ENCODE data around the gene RING1.

Gene RING1

DNA sequence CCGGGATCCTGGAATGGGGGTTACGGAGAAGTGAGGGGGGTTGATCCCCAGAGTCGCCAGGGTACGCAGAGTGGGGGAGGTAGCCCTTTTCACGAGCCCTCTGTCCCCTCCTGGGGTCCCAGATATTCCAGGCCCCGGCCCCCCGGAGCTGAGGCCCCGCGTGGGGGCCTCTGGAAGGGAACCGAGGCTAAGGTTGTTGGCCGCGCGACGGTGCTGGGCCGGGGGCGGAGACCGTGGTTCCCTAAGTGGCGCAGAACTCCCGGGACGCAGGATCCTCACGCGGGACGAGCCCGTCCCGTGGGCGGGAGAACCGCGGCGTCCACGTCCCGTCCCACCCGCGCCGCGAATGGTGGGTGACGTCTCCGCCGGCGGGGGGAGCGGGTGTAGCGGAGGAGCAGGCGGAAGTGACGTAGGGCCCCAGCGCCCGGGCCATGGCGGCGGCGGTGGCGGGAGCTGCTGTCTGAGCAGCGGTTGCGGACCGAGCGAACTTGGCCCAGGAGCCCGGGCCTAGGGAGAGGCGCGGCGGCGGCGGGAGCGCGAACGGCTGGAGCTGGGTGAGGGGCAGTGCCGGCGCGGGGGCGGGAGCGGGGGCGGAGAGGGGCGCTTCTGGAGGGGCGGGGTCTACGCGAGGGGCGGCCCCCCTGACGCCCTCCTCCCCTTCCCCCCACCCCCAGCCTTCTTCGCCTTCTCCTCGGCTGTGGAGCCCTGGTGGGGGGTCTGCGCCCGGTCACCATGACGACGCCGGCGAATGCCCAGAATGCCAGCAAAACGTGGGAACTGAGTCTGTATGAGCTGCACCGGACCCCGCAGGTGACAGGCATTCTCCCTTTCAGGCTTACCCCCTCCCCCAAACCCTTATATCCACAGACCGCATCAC lies at the start of gene RING1:
Gene RING1 (plus strand): TSS at position 410 of the 877 bp plus-strand sequence. CDS start 323 bp downstream, at position 733.
- DNase-seq = peak; percentile 89

DNA sequence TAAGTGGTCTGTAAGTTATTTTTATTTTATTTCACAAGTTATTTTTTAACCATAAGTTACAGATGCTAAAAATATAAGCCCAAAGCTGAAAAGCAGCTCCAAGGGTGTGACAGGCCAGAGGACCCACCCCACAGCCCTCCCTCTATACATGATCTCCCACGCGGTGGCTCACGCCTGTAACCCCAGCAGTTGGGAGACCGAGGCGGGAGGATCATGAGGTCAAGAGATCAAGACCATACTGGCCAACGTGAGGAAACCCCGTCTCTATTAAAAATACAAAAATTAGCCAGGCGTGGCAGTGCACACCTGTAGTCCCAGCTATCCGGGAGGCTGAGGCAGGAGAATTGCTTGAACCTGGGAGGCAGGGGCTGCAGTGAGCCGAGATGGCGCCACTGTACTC lies 48.2 kb upstream of the RING1 start:
- DNase-seq = no peak

DNA sequence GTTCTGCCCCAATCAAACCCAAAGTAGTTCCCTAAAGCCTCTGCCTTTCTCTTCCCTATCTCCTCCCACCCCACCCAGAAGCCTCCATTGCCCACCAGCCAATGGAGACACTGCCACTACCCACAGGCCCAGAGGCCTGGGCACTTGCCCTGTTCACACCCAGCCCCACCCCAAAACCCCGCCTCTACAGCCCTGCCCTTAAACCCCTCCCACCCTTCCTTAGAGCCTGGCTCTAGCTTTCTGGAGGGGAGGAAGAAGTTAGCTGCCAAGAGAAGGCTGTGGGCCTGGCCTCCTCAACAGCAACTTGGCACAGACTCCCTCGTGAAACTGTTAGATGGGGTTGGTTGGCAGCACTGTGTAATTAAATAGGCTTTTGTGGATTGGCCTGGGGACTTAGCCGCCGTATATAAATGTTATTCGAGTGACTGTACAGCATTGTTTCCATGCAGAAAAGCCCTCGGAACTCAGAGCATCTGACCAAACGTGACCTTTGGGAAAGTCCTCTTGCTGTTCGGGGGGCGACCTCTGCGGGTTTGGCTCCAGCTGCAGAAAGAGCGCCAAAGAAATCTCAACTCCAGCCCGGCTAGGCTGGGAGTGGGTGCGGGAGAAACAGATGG lies 47.5 kb upstream of the RING1 start:
- DNase-seq = peak; percentile 95

DNA sequence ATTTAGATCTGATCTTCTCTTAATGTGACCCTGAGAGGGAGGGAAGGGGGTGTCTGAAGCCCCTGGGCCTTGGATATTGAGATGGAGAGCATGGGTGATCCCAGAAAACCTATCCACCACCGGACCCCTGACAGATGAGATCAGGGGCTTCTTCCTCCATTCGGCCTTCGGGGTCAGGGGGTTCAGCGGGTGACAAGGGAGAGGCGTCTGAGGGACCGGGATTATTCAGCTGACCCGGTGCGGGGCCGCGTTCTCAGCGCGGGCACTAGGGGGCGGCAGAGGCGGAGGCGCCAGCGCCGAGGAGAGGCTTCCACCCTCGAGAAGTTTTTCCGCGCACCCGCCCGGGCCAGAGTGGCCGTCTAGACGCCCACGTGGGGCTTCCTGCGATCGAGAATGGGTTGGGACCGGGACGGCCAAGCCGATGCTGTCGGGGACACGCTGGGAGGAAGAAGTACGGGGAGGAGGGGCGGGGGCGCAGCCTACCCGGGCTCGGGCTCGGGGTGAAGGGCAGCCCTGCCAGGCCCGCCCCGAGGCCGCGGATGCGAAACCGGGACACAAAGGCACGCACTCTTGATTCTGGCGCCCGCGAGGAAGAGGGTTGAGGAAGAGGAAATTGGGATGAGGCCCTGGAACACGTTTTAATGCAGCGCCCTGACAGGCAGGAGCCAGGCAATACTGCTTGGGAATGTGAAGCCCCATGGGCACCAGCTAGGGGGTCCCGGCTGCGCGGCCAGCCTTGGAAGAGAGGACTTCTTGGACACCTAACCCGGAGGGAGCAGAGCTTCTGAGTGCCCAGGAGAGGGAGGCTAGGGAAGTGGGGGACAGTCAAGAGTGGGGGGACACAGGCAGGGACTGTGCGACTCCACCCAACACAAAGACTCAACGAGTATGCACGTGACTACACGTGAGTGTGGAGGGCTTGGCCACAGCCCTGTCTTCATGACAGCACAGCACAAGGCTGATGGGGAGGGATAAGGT lies 46.7 kb upstream of the RING1 start:
- peak; percentile 86 for DNase-seq

DNA sequence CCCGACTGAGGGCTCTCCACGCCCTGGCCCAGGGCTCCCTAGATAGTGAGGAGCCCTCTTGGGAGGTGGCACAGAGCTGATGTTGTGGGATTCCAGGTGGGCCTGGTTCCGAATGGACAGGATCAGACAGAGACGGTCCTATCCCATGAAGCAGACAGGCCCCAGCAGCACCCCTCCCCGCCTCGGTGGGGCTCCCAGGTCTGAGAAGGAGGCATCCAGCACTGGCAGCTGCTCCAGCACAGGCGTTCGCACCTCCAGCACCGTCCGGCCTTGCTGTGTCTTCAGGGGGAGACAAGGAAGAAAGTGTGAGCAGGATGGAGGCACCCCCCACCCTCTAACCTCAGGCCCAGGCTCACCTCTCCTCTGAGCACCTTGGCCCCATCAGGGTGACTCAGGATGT lies 44.8 kb upstream of the RING1 start:
- no peak for DNase-seq

DNA sequence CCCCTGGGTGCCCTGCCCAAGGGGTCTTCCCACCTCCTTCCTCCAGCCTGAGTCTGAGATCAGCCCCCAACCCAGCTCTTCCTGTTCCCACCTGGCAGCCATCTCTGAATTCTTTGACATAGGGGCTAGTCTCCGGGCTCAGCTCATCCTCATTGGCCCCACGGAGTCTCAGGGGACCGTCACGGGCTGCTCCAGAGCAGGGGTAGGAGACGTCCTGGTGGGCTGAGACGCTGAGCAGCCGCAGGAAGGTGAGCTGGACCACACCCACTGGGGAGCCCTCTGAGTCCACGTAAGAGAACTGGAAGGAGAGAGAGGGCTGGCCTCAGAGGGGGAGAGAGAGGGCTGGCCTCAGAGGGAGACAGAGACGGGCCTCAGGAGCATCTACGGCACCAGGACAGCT lies 44.1 kb upstream of the RING1 start:
- no peak for DNase-seq

DNA sequence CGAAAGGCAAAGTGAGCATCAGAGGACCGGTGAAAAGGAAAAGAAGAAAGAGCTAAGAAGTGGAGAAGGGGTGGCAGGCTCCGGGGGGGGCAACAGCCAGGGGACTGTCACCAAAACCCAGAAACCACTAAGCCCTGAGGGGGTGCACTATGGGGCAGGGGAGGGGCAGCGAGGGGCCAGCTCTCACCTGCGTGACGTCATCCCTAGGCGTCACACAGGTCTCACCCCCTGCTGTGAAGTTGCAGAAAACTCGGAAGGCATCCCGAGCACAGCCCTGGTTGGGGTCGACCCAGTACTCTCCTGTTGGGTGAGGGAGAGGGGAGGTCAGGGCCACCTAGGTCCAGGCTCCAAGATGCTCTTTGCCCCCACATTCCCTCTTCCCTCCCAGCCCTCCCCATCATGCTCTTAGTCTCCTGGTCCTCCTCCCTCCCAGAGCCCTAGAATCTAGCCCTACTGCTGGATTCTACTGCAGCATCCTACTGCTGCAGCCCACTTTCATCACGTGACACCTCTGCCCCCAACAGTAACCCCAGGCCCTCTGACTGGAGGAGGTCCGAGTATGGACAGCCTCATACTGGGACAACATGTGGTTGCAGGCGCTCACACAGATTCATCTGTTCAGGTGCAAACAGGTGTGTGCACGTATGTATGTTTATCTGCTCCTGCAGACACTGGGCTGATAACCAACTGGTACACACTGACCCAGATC lies 43.5 kb upstream of the RING1 start:
- DNase-seq = no peak

DNA sequence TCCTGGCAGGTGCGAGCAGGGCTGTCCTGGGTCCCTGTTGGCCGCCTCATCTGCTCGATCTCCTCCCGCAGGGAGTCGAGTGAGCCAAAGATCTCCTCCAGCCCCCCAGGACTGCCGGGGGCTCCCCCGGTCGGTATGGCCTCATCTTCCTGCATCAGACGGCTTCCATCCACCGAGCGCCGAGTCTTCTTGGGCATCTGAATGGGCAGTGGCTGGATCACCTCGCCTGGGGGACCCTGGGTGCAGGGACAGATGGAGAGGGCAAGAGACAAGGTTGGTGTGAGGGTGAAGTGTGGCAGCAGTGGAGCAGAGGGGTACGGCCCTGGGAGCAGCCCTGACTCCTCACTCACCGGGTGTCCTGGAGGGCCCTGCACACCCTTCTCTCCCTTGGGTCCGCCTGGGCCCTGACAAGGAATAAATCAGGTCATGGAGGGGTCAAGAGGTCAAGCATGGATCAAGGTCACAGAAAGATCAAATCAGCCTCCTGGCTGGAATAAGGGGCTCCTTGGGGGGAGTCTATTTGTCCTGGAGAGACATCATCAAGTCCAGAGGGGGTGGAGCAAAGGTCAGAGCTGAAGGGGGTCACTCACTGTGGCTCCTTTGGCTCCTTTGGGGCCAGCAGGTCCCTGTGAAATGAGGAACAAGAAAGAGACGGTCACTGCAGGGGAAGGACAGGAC lies 42.6 kb upstream of the RING1 start:
- no peak for DNase-seq

DNA sequence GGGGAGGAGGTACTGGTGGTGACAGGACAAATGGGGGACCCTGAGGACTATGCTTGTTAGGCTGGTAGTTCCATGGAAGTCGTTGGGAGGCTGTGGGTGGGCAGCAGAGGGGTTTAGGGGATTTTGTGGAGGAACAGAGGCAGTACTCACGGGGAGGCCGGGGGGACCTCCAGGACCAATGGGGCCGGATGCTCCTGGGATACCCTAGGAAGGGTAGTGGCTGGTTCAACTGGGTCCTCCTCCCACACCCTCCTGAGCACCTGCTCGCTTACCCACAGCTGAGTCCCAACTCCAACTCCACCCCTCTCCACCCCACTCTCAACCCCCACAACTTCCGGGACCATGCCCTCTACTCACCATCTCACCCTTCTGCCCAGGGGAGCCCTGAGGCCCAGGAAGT lies 41.9 kb upstream of the RING1 start:
- no peak for DNase-seq

DNA sequence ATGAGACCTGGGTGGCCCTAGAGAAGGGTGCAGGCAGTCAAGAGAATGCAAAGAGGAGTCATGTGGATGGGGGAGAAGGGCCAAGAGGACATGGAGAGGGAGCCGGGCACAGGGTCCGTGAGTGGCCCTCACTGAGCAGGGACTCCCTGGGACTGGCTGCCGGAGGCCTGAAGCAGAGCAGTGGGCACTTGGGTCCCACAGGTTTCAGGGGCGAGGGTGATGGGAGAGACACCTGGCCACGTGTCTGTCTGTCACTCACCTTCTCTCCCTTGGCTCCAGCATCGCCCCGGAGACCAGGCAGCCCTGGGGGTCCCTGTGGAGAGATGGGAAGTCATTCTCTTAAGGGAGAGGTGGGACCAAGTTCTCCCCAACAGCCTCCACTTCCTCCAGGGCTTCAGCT lies 41.5 kb upstream of the RING1 start:
- no peak for DNase-seq

DNA sequence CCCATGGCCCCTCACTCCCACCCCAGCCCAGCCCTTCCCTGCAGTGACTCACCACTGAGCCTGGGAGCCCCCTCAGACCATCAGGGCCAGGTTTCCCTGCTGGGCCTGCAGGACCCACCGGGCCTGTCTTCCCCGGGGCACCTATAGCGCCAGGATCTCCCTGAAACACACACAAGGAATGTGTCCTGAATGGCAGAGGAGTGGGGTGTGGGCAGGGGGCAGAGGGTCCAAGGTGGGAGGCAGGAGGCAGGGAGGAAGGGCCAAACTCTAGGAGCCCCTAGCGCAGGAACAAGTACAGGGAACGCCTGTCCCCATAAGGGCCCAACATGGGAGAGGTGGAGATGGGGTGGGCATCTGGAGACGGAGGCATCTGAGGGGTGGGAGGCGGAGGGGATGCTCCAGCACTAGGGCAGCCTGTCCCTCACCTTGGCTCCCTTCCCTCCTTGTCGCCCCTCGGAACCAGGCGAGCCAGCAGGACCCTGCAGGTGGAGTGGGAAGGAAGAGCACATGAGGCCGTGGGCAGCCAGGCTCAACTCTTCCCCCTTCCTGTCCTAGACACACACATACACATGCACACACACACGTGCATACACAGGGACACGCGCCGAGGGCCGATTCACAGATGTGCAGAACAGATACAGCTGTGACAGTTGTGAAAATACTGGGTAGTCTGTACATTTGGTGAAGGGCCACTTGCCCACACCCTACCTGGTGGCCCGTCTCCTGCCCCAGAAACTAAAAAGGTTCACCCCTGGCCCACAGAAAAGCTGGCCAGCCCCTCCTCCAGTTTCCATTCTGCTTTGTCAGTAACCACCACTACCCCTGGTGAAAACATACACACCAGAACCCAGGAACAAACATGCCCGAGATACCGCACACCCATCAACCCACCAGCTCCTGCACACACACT lies 40.7 kb upstream of the RING1 start:
- DNase-seq = no peak

DNA sequence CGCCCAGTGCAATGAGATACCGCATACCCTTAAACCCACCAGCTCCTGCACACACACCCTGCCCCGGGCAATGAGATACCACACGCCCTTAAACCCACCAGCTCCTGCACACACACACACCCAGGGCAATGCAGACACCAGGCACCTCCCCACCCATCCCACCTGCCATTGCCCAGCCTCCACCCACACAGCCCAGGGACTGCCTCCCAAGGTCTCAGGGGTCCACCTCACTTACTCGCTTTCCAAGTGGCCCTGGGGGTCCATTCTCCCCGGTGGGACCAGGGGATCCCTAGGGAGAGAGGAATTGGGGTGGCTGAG lies 40.1 kb upstream of the RING1 start:
- no peak for DNase-seq

DNA sequence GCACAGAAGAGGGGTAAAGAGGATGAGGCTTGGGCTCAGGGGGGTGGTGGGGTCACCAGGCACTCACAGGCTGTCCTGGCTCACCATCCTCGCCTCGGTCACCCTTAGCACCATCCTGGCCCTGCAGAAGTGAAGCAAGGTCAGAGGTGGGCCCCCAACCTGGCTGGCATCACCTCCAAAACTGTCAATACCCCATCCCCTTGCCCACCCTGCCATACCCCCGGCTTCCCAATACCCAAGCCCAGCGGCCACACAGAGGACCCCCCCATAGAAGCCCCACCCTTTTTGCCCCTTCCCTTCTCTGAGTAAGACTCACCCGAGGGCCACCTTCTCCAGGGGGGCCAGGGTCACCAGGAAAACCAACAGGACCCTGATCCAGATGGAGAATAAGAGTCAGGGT lies 39.7 kb upstream of the RING1 start:
- DNase-seq = no peak

DNA sequence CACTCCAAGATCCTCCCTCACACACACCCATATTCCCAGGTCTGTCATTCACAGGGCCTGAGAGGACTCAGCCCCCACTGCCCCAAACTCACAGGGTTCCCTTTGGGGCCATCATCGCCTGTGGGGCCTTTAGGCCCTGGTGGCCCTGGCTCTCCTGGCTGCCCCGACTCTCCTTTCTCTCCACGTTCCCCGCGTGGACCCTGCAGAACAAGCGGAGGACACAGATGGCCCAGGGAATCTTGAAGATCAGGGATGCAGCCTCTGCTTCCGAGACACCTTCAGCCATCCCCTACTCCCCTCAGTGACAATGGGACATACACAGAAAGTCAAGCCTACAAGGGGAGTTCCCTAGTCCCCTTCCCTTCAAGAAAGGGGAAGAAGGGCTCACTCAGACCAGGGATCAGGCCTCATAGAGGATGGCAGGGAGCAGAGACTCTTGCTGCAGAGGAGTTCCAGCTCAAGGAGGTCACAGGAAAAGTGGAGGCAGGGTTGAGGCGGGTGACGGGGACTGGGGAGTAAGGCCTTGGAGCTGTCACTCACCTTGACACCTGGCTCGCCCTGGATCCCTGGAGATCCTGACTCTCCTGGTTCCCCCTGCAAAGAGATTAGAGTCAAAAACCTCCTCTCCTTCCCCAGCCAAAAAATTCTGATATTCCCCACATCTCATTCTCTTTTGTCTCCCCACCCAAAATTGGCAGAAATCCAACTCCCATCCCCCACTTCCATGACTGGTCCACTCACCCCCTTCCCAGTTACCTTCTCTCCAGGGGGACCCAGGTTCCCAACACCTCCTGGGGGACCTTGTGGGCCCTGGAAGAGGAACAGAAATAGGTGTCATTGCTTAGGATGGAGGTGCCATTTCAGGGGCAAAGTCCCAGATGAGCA lies 38.8 kb upstream of the RING1 start:
- DNase-seq = no peak

DNA sequence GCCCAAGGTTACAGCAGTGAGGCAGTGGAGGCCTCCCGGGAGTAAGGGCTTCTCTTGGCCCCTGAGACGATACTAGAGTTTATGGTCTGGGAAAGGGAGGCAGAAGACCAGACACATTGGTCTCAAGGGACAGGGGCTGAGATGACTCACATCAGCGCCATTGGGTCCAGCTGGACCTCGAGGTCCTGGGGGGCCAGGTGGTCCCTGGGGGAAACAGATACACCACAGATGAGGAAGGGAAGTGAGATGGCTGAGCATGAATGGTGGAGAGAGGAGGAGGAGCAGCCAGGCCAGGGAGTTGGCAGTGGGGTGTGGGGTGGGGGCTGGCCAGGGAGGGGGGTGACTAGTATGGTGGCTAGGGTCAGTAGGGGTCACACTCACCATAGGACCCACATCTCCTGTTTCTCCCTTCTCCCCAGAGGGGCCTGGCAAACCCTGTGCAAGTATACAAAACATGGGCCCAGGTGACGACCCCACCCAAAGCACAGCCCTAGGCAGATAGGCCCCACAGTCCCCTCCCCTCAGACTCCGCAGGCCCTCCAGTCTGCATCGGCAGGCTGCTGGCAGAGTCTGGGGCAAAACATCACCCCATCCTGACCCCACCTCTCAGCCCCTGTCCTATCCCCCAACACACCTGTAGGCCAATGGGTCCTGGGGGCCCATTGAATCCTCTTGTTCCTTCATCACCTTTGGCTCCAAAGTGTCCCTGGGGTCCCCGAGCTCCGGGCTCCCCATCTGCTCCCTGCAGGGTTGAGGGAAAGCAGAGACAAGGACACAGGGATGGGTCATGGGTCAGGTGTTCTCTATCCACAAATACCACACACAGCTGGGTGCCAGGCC lies 37.9 kb upstream of the RING1 start:
- DNase-seq = no peak

DNA sequence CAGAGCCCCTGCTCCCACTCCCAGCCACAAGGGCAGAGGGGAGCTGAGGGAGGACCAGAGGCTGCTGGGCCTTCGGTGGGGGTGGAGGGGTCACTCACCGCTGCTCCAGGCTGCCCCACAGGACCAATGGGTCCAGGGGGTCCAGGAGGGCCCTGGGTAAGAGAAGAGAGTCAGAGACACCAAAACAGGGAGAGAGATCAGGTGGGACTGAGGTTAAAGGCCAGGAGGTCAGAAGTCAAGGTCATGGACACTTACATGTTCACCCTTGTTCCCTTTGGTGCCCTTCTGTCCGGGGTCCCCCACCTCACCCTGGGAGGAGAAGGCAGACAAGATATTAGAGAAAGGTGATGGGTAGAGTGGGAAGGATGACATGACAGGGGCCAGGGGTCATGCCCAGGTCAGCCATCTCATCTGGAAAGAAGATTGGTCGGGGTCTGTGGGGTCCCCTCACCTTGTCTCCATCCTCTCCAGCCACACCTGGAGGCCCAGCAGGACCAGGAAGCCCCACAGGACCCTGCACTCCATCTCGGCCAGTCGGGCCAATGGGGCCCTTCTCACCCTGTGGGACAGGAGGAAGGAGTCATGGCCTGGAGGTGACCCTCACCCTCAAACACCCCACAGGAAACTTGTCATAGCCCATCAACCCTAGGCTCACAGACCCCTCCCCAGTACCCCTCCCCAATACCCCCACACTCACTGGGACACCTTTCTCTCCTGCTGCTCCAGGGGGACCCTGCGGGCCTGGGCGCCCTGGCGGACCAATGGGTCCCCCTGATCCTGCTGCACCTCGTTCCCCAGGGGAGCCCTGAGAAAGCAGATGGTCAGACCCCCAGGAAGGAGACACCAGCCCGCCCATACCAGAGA lies 37.1 kb upstream of the RING1 start:
- no peak for DNase-seq

DNA sequence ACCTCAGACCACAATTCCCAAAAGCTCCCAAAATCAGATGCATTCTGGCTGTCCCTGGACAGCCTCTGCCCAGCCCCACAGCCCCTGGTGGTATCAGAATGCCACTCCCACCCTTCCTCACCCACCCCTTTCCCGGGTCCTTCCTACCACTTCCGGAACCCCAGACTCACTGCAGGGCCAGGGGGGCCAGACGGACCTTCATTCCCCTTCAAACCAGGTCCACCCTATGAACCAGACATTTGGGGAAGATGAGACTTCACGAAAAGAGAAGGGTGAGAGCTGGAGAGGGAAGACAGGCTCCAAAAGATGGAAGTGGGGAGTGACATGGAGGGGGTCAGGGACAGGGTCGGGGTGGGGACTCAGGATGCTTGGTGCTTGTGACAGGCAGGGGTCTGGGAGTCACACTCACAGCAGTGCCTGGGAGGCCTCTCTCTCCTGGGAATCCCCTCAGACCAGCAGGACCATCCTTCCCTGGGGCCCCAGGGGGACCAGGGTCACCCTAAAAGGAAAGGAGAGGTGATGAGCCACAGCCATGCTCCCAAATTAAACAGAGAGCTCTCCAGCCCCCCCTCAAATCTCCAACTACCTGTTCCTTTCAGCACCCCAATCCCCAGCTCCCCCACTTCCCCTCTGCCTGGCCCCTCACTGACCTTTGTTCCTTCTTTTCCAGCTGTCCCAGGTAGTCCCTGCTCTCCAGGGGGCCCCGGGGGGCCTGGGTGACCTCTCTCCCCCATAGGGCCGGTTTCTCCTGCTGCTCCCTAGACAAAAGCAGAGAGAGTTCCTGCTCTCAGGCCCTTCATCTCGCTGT lies 36.2 kb upstream of the RING1 start:
- DNase-seq = no peak
